Fibroblast of pulmonary artery (primary cell): ENCODE measurements around the gene CASZ1.

Experiments
- DNase-seq: peaks from one replicate; pipeline ENCODE4 v3.0.0-alpha.2; 2010; ENCODE audit warnings: low read depth
- H3K4me3 ChIP-seq: replicated peaks from 2 replicates; pipeline ENCODE4 v1.5.1; 2011; ENCODE audit warnings: low read depth, mild to moderate bottlenecking, control low read depth, low read length, moderate library complexity
- CTCF ChIP-seq: IDR thresholded peaks from 2 replicates; pipeline ENCODE4 v1.5.1; 2011; ENCODE audit warnings: mild to moderate bottlenecking, control low read depth, low read length, inconsistent platforms; ENCODE audit errors: missing control alignments

CASZ1 gene

GRCh38 chr1:10760566-10761502 is 35.6 kb downstream of the CASZ1 start:
- TF ChIP-seq CTCF, result no peak
- no peak overlapping the region for H3K4me3 ChIP-seq
- no peak for DNase-seq

DNA sequence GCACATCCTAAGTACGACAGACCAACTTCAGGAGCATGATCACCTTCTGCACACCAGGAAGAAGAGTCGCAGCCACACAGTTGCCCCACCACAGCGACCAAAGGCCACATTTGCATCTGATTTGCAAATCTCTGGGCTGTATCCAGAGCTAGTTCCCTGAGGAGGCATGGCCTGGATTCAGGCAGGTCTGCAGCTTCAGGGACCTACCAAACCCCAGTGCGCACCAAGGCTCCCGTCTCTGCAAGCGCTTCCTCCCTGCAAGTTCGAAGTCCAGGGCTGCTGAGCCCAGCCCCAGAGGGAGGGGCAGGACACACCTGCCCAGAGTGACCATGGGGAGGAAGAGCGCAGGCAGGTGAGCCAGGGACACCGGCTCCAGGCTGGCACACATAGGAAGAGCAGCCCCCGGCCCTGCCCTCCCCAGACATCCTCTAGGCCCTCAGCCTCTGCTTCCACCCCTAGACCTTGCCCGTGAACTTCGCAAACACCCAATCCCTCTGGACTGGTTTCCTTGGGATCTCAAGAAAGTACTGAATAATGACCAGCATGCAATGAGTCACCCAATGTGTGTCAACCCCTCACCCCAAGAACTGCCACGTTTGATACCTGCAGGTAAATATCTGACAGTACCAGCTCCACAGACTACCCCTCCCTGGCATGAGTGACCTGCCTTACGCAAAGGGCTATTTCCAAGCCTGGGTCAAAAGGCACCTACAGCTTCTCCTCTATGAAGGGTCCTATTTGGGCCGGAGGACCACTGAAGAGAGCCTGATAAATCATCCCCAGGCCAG is 36.8 kb downstream of the CASZ1 start:
- no peak for TF ChIP-seq CTCF
- H3K4me3 ChIP-seq, result no peak overlapping the region
- no peak for DNase-seq

GRCh38 chr1:10756842-10757241 is 39.6 kb downstream of the CASZ1 start:
- TF ChIP-seq CTCF, result no peak
- no peak overlapping the region for H3K4me3 ChIP-seq
- no peak for DNase-seq

DNA sequence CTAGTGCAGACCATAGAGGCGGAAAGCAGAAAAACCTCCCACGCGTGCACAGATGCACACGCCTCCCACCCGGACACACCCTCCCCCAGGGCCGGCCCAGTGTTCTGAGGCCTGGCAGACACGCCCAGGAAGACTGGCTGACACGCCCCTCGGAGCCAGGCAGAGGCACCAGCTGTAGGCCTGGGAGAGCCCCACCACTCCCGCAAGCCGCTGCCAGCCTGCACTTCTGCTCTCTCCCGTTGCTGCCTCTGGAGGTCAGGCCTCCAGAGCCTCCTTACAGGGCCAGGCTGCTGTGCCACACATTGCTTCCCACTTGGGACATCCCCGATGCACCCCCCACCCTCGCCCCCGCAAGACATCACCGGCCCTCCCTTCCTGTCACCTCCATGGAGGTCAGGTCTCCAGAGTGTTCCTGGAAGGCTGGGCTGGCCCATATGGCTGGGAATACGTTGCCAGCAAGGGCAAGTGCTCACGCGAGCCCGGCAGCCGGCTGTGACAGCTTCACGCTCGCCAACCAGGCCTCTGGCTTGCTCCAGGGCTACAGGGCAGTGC is 40.4 kb downstream of the CASZ1 start:
- no peak overlapping the region for H3K4me3 ChIP-seq
- TF ChIP-seq CTCF, result no peak
- peak; percentile 39 for DNase-seq

- no peak for DNase-seq
- no peak overlapping the region for H3K4me3 ChIP-seq
- no peak for TF ChIP-seq CTCF
Observed at GRCh38 chr1:10754568-10755329, 41.7 kb downstream of the CASZ1 start.

DNA sequence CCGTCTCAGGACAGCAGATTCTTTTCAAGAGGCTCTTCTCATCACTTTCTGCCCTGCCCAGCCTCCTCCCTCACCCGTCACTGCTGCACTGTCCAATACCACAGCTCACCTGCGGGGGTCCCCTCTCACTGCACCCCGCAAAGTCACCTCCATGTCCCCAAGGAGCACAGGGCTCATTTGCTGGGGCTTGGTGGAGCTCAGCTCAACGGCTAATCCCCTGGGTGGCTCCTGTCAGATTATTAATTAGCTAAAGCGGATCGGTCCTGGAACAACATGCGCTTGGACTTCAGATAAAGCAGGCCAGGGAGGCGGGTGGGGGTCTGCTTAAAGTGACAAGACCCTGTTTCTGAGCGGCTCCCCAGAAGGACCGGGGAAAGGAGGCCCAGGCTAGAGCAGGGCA is 43.1 kb downstream of the CASZ1 start:
- TF ChIP-seq CTCF, result no peak
- no peak overlapping the region for H3K4me3 ChIP-seq
- no peak for DNase-seq
